Measurements from ENCODE around the gene TBXT.

Gene TBXT

DNA sequence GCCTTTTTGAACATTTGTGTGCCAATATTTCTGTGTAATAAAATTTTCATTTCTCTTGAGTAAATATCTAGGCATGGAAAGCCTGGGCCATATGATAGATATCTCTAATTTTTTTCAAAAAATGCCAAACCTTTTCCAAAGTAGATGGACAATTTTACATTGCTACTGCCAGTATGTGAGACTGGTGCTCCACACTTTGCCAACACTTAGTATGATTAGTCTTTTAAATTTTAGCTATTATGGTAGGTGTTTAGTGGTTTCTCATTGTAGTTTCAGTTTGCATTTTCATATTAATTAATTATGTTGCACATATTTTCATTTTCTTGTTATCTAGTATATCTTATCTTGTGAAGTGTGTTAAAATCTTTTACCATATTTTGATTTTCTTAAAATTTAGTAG is 52.0 kb downstream of the TBXT start:
- no peaks in the 10 kb centered on the region for H3K36me3 Mint-ChIP-seq (ENCODE audit: low read depth)
- no peak overlapping the region for H3K27ac Mint-ChIP-seq
- peaks cover 2% of the 10 kb centered on the region for H3K27me3 Mint-ChIP-seq
- no peak overlapping the region for H3K4me3 Mint-ChIP-seq
- H3K4me1 Mint-ChIP-seq (ENCODE audit: low read depth) = no peaks in the 10 kb centered on the region
- no peaks in the 10 kb centered on the region for H3K9me3 Mint-ChIP-seq
- intact Hi-C loops (cut with micrococcal nuclease) = no loop called here

DNA sequence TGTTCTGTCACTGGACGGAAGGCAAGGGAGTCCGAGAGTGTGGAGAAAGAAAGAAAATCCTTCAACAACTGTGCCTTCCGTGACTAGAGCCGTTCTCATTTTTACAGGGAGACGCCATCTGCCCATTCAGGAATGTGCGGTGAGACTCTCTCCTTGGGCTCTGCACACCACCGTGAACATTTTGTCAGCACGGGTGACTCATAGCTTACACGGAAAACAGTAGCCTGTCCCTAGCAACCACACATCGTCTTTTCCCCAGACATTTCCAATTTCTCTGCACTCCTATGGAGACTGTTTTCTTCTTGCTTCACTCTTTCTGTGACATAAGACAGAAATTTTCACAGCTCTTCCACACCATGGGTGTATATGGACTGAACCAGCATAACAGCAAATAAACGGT is 55.1 kb downstream of the TBXT start:
- intact Hi-C loops (cut with micrococcal nuclease) = no loop called here
- H3K4me1 Mint-ChIP-seq (ENCODE audit: low read depth) = no peaks in the 10 kb centered on the region
- no peaks in the 10 kb centered on the region for H3K36me3 Mint-ChIP-seq (ENCODE audit: low read depth)
- H3K27ac Mint-ChIP-seq = no peak overlapping the region
- no peak overlapping the region for H3K4me3 Mint-ChIP-seq
- no peaks in the 10 kb centered on the region for H3K9me3 Mint-ChIP-seq
- H3K27me3 Mint-ChIP-seq = peaks cover 5% of the 10 kb centered on the region

DNA sequence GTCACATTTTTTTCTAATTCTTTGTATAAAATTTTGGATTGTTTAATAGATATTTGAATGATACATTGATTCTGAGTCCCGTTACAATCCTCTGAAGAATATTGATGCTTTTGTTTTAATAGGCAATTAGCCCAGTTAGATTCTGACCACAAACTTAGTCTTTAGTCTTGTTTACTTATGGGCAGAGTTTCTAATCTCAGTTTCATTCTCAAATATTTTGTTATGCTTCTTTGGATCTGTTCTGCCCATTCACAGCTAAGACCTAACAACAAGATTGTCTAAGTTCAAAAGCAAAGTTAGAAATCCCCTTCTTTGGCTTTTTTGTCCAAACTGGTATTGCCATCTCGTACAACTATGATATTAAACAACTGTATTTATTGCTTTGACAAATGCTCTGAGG is 58.0 kb downstream of the TBXT start:
- no peaks in the 10 kb centered on the region for H3K36me3 Mint-ChIP-seq (ENCODE audit: low read depth)
- H3K27me3 Mint-ChIP-seq = peaks cover 5% of the 10 kb centered on the region
- H3K9me3 Mint-ChIP-seq = no peaks in the 10 kb centered on the region
- H3K27ac Mint-ChIP-seq = no peak overlapping the region
- H3K4me3 Mint-ChIP-seq = no peak overlapping the region
- H3K4me1 Mint-ChIP-seq (ENCODE audit: low read depth) = no peaks in the 10 kb centered on the region
- intact Hi-C loops (cut with micrococcal nuclease) = no loop called here
